H9 (cell line): ENCODE measurements around the gene DGUOK. TPM values are rescaled to one million over a fixed set of nuclear protein-coding genes. Genes with fewer than 3 reads are reported as not detected.

Experiments used
- DNase-seq: peaks from one replicate; pipeline ENCODE4 v3.0.0-alpha.2; 2017
- H2AFZ ChIP-seq: one replicate; pipeline ENCODE4 v1.6.1; 2013; ENCODE audit warnings: mild to moderate bottlenecking, low read length, control low read depth, moderate library complexity
- H2AK5ac ChIP-seq: 2 replicates; pipeline ENCODE4 v1.6.1; 2013; ENCODE audit warnings: low read length, control low read depth, mixed read lengths; ENCODE audit not compliant: insufficient read length
- H2BK120ac ChIP-seq: one replicate; pipeline ENCODE4 v1.6.1; 2013; ENCODE audit warnings: low read depth, mild to moderate bottlenecking, low read length, control low read depth, inconsistent platforms; ENCODE audit not compliant: poor library complexity, severe bottlenecking
- H2BK12ac ChIP-seq: 2 replicates; pipeline ENCODE4 v1.6.1; 2013; ENCODE audit warnings: low read length, control low read depth, mixed read lengths, low read depth; ENCODE audit not compliant: insufficient read length
- H2BK15ac ChIP-seq: 2 replicates; pipeline ENCODE4 v1.6.1; 2013; ENCODE audit warnings: low read depth, low read length, control low read depth
- H2BK20ac ChIP-seq: one replicate; pipeline ENCODE4 v1.6.1; 2013; ENCODE audit warnings: low read depth, mild to moderate bottlenecking, low read length, control low read depth, inconsistent platforms; ENCODE audit not compliant: poor library complexity, severe bottlenecking
- H2BK5ac ChIP-seq: 2 replicates; pipeline ENCODE4 v1.6.1; 2013; ENCODE audit warnings: low read length, control low read depth, mixed read lengths; ENCODE audit not compliant: insufficient read length
- H3K14ac ChIP-seq: 2 replicates; pipeline ENCODE4 v1.6.1; 2013; ENCODE audit warnings: low read length, control low read depth; ENCODE audit not compliant: insufficient read depth
- H3K18ac ChIP-seq: 2 replicates; pipeline ENCODE4 v1.6.1; 2013; ENCODE audit warnings: low read depth, mild to moderate bottlenecking, mixed read lengths, low read length, control low read depth; ENCODE audit not compliant: insufficient read length
- H3K23ac ChIP-seq: 2 replicates; pipeline ENCODE4 v1.6.1; 2013; ENCODE audit warnings: low read length, control low read depth, mixed read lengths, low read depth; ENCODE audit not compliant: insufficient read length
- H3K23me2 ChIP-seq: 2 replicates; pipeline ENCODE4 v1.6.1; 2013; ENCODE audit warnings: low read depth, mild to moderate bottlenecking, mixed read lengths, low read length, control low read depth; ENCODE audit not compliant: insufficient read length, poor library complexity, severe bottlenecking
- H3K27ac ChIP-seq: 2 replicates; pipeline ENCODE4 v1.5.1; 2013; ENCODE audit warnings: low read length, control low read depth, mixed read lengths, low read depth; ENCODE audit not compliant: insufficient read length
- H3K27me3 ChIP-seq: 2 replicates; pipeline ENCODE4 v1.6.1; 2013; ENCODE audit warnings: low read length, control low read depth, inconsistent platforms; ENCODE audit not compliant: insufficient read depth
- H3K4ac ChIP-seq: 2 replicates; pipeline ENCODE4 v1.6.1; 2013; ENCODE audit warnings: low read depth, mild to moderate bottlenecking, control low read depth, inconsistent platforms, low read length, moderate library complexity
- H3K4me1 ChIP-seq: 2 replicates; pipeline ENCODE4 v1.6.1; 2013; ENCODE audit warnings: low read length, control low read depth, inconsistent platforms; ENCODE audit not compliant: insufficient read depth
- H3K4me2 ChIP-seq: 2 replicates; pipeline ENCODE4 v1.6.1; 2013; ENCODE audit warnings: low read length, control low read depth, mixed read lengths; ENCODE audit not compliant: insufficient read length, insufficient read depth
- H3K56ac ChIP-seq: 2 replicates; pipeline ENCODE4 v1.6.1; 2013; ENCODE audit warnings: low read depth, mild to moderate bottlenecking, mixed read lengths, low read length, control low read depth; ENCODE audit not compliant: insufficient read length
- H3K79me1 ChIP-seq: 2 replicates; pipeline ENCODE4 v1.6.1; 2013; ENCODE audit warnings: low read depth, mild to moderate bottlenecking, moderate library complexity, low read length, control low read depth, inconsistent platforms; ENCODE audit not compliant: insufficient read depth, poor library complexity, severe bottlenecking
- H3K79me2 ChIP-seq: 2 replicates; pipeline ENCODE4 v1.6.1; 2013; ENCODE audit warnings: low read length, control low read depth, inconsistent platforms; ENCODE audit not compliant: insufficient read depth
- H3K9ac ChIP-seq: 2 replicates; pipeline ENCODE4 v1.6.1; 2013; ENCODE audit warnings: low read length, control low read depth, mixed read lengths; ENCODE audit not compliant: insufficient read length; ENCODE audit errors: extremely low read depth
- H3K9me3 ChIP-seq: one replicate; pipeline ENCODE4 v1.6.1; 2013; ENCODE audit warnings: low read depth, low read length, inconsistent platforms; ENCODE audit not compliant: control insufficient read depth
- H3T11ph ChIP-seq: one replicate; pipeline ENCODE4 v1.6.1; 2013; ENCODE audit warnings: mild to moderate bottlenecking, low read length, control low read depth, inconsistent platforms
- H4K20me1 ChIP-seq: one replicate; pipeline ENCODE4 v1.6.1; 2013; ENCODE audit not compliant: control insufficient read depth, insufficient read length, insufficient read depth
- H4K5ac ChIP-seq: 2 replicates; pipeline ENCODE4 v1.6.1; 2013; ENCODE audit warnings: low read depth, mild to moderate bottlenecking, mixed read lengths, low read length, control low read depth; ENCODE audit not compliant: insufficient read length
- H4K8ac ChIP-seq: replicated peaks from 2 replicates; pipeline ENCODE4 v1.6.1; 2013; ENCODE audit warnings: low read length, control low read depth, mixed read lengths, low read depth; ENCODE audit not compliant: insufficient read length
- H4K91ac ChIP-seq: 2 replicates; pipeline ENCODE4 v1.6.1; 2013; ENCODE audit warnings: low read depth, mild to moderate bottlenecking, moderate library complexity, mixed read lengths, low read length, control low read depth; ENCODE audit not compliant: insufficient read length
- H3K27ac Mint-ChIP-seq, 3 experiments: 2 replicates in 2 of 3; 3 replicates in 1 of 3; pipeline ENCODE4 v1.8.0; 2020 to 2021; ENCODE audit warnings: mixed read lengths in 3 of 3, mild to moderate bottlenecking in 1 of 3, moderate library complexity in 1 of 3
- H3K27me3 Mint-ChIP-seq: 2 replicates; pipeline ENCODE4 v1.8.0; 2021; ENCODE audit warnings: low read depth, mild to moderate bottlenecking, moderate library complexity, mixed read lengths
- H3K36me3 Mint-ChIP-seq, 3 experiments: 2 replicates in 2 of 3; 3 replicates in 1 of 3; pipeline ENCODE4 v1.8.0; 2020 to 2021; ENCODE audit warnings: low read depth in 3 of 3, mixed read lengths in 3 of 3; ENCODE audit not compliant: insufficient read depth in 1 of 3
- H3K4me1 Mint-ChIP-seq, 2 experiments: 2 replicates each; pipeline ENCODE4 v1.8.0; 2020; ENCODE audit warnings: mixed read lengths in 2 of 2
- H3K4me3 Mint-ChIP-seq, 2 experiments: 2 replicates in 1 of 2; 3 replicates in 1 of 2; pipeline ENCODE4 v1.8.0; 2020 to 2021; ENCODE audit warnings: mild to moderate bottlenecking in 2 of 2, mixed read lengths in 2 of 2, moderate library complexity in 1 of 2
- H3K9me3 Mint-ChIP-seq, 2 experiments: 2 replicates in 1 of 2; 3 replicates in 1 of 2; pipeline ENCODE4 v1.8.0; 2020; ENCODE audit warnings: mild to moderate bottlenecking in 2 of 2, mixed read lengths in 2 of 2, moderate library complexity in 1 of 2
- CTCF ChIP-seq: fragments of 200-600 bp; sonication (generic); conservative IDR thresholded peaks from 3 replicates; pipeline ENCODE4 v1.8.0; 2021; ENCODE audit warnings: antibody characterized with exemption, mild to moderate bottlenecking
- WGBS: extraction: QIAGEN DNeasy Blood & Tissue Kit; methylation state at CpG from one replicate; pipeline ENCODE4 v1.1.7; 2013; ENCODE audit warnings: missing lambda C conversion rate, low lambda C conversion rate, mixed read lengths; ENCODE audit not compliant: insufficient read length; ENCODE audit errors: extremely low coverage; 5-methylcytosine and 5-hydroxymethylcytosine counted together
- total RNA-seq: library from RNA; stranded (reverse); gene quantifications from 2 replicates; pipeline ENCODE4 v1.2.1, GENCODE V29; 2021

Gene DGUOK
- total RNA-seq, 1 experiment from 2014 or later: 98.5 TPM

- DNase-seq: no peak
- Histone ChIP-seq H4K20me1 (peaks cover 2% of the 10 kb centered on the region), H3K18ac (no peak overlapping the region), H3K9me3 (no peaks in the 10 kb centered on the region), H3T11ph (no peak overlapping the region), H3K14ac (no peak overlapping the region), H2BK120ac (no peak overlapping the region), H3K79me1 (peaks cover 4% of the 10 kb centered on the region), H3K56ac (no peak overlapping the region), H3K23ac (no peak overlapping the region), H3K79me2 (peaks cover 7% of the 10 kb centered on the region; the same call in 1 of the 2 replicates), H3K9ac (no peak overlapping the region), H4K5ac (no peak overlapping the region), H2BK15ac (no peak overlapping the region), H2BK5ac (no peak overlapping the region), H3K23me2 (peaks cover 15% of the 10 kb centered on the region), H4K91ac (no peak overlapping the region), H2AFZ (no peak overlapping the region), H3K4me1 (peaks cover 21% of the 10 kb centered on the region; the same call in 1 of the 2 replicates), H4K8ac (no peak overlapping the region), H3K4ac (no peak overlapping the region), H2BK20ac (no peak overlapping the region), H3K4me2 (no peak overlapping the region), H3K27ac (no peak overlapping the region), H2BK12ac (no peak overlapping the region), H2AK5ac (no peak overlapping the region), H3K27me3 (no peaks in the 10 kb centered on the region)
- no peak for TF ChIP-seq CTCF
- no CpG with 5 or more reads among the region's 10 CpGs for WGBS
- Mint-ChIP-seq H3K4me3 (peak overlapping the region; percentile 38 to 71; a peak in 4 of 5 replicates), H3K36me3 (peaks cover 20 to 47% (median 24%) of the 10 kb centered on the region in 3 experiments), H3K4me1 (peaks cover 45 to 46% of the 10 kb centered on the region in 2 experiments), H3K27me3 (peaks cover 18% of the 10 kb centered on the region), H3K27ac (no peak overlapping the region; a peak in 1 of 7 replicates), H3K9me3 (no peaks in the 10 kb centered on the region)
These were observed 61.4 kb downstream of the DGUOK start for GRCh38 chr2:73987948-73988700.
